Heart right ventricle (tissue), 16 donors: ENCODE results near the gene MTUS2. TPM values are rescaled to one million over a fixed set of nuclear protein-coding genes. Genes with fewer than 3 reads are reported as not detected.
"Not testable (repeated sequence)": the region's sequence is repeated elsewhere in the genome, so short reads cannot be mapped to it uniquely, and the experiment has no call there.

Experiments used
- ATAC-seq, 8 donors: fragments of 200-7000 bp; cut with Tn5 transposase; one replicate each; pipeline ENCODE4 v1.9.1; 2020; ENCODE audit warnings: mild to moderate bottlenecking in 8 of 8, moderate library complexity in 8 of 8, moderate number of reproducible peaks in 1 of 8
- DNase-seq, 2 donors: peaks; one replicate each; pipeline ENCODE4 v3.0.0-alpha.2; 2020
- H3K27ac ChIP-seq, 10 donors: fragments of 200-600 bp; sonication (generic) in 2 of 10; one replicate each; pipeline versions ENCODE4 v1.5.0 to v1.8.0; 2020 to 2022; ENCODE audit warnings: mild to moderate bottlenecking in 3 of 10
- H3K27me3 ChIP-seq, 7 donors: fragments of 200-600 bp; one replicate each; pipeline ENCODE4 v1.8.0; 2021 to 2022; ENCODE audit warnings: mild to moderate bottlenecking in 2 of 7
- H3K36me3 ChIP-seq, 9 donors: fragments of 200-600 bp; sonication (generic) in 1 of 9; one replicate each; pipeline versions ENCODE4 v1.5.0 to v1.8.0; 2020 to 2022; ENCODE audit warnings: mild to moderate bottlenecking in 2 of 9
- H3K4me1 ChIP-seq, 9 donors: fragments of 200-600 bp; sonication (generic) in 1 of 9; one replicate each; pipeline versions ENCODE4 v1.5.0 to v1.8.0; 2020 to 2022; ENCODE audit warnings: mild to moderate bottlenecking in 4 of 9
- H3K4me3 ChIP-seq, 10 donors: fragments of 200-600 bp; sonication (generic) in 2 of 10; one replicate each; pipeline versions ENCODE4 v1.5.0 to v1.8.0; 2020 to 2022; ENCODE audit warnings: mild to moderate bottlenecking in 7 of 10, moderate library complexity in 2 of 10
- H3K9me3 ChIP-seq, 11 donors: fragments of 200-600 bp in 10 of 11; sonication (generic) in 2 of 11; one replicate each; pipeline versions ENCODE4 v1.5.0 to v1.8.0; 2013 to 2022; ENCODE audit warnings: mild to moderate bottlenecking in 2 of 11, control low read depth in 1 of 11, moderate library complexity in 1 of 11
- CTCF ChIP-seq, 9 donors: fragments of 200-600 bp; sonication (generic) in 2 of 9; IDR thresholded peaks; one replicate each; pipeline versions ENCODE4 v1.5.0 to v1.8.0; 2021 to 2022; ENCODE audit warnings: antibody characterized with exemption in 9 of 9, mild to moderate bottlenecking in 5 of 9, moderate library complexity in 1 of 9
- WGBS, 2 donors: extraction: QIAGEN DNeasy Blood & Tissue Kit; methylation state at CpG; one replicate each; pipeline ENCODE4 v1.1.7; 2013; ENCODE audit warnings: inconsistent platforms in 1 of 2; 5-methylcytosine and 5-hydroxymethylcytosine counted together
- intact Hi-C, 10 donors: fragments of 100-400 bp; cut with DNase I; formaldehyde crosslinking; loops; one replicate each; pipeline versions ENCODE4 v1.11.1 to v1.14.2; 2022
- polyA plus RNA-seq, 2 donors: library from polyadenylated mRNA; stranded (reverse); fragments of 200-250 nt; gene quantifications; one replicate each; pipeline ENCODE4 v1.2.3, GENCODE V29; 2013
- total RNA-seq, 10 donors: library from RNA; stranded (reverse); fragmentation: NEBNext Ultra II Directional in 3 of 10; extraction: Animal tissue kit (Norgen Biotek cat#: 25700) in 3 of 10; gene quantifications; one replicate each; pipeline versions ENCODE4 v1.2.1 to v1.2.4, GENCODE V29; 2021 to 2023
- donor health status: Arrhythmogenic right ventricular cardiomyopathy.
- donor health status: ischemic (EF 13 %, LVEDD 7.1; RV severe dilation, severe dysfunction).
- donor health status: healthy with polysubstance abuse.
- donor health status: DM: no; HTN: yes; CAD: no.
- donor health status: DM: no; HTN: no; CAD: no.
- donor health status: ischemic (EF 25% LVEDD 6.9; RV normal size, moderate dysfunction).
- donor health status: ischemic (EF 25% LVEDD 5.7; RV mildly dilated, moderate dysfunction).
- donor health status: healthy.
- donor health status: DM: yes; HTN: yes; CAD: no.
- donor health status: Ischemic cardiomyopathy.
- donor health status: ischemic (EF 35%, LVEDD 5.7; RV mildly dilated, moderate dysfunction).
- donor health status: nonischemic (EF 11% LVEDD 7.7; RV severe dilation, severe dysfunction).
- donor health status: DM: yes; HTN: yes; CAD: no.
- donor health status: PGD.
- donor health status: ischemic (EF 29% LVEDD 5.4; RV normal size, mild dysfunction).
- donor health status: nonischemic (EF 23%, LVEDD 6.1; RV moderate dilation, normal function).

MTUS2 gene
- total and polyA plus RNA-seq, 12 donors: 18.7 to 159 (median 65.6) TPM

GRCh38 chr13:28981530-28981929, 161.4 kb downstream of the MTUS2 start:
- peaks cover 0 to 35% (median 6%) of the 10 kb centered on the region in 9 donors for H3K4me1 ChIP-seq
- H3K27ac ChIP-seq: no peak overlapping the region
- DNase-seq (peak; percentile 20 to 52), ATAC-seq (peak in 6 of 8 donors; percentile 71 to 88 (median 78))
- no peaks in the 10 kb centered on the region for H3K36me3 ChIP-seq
- TF ChIP-seq CTCF (IDR thresholded peaks at IDR 0.05): no peak
- H3K4me3 ChIP-seq: no peak overlapping the region
- H3K9me3 ChIP-seq: no peaks in the 10 kb centered on the region
- intact Hi-C loops: no loop called here
- no peaks in the 10 kb centered on the region for H3K27me3 ChIP-seq
- WGBS, 2 donors: 54 to 68% methylated on average over 9 of the region's 9 CpGs

- Histone ChIP-seq H3K36me3 (no peaks in the 10 kb centered on the region), H3K4me3 (no peak overlapping the region), H3K4me1 (peaks cover 0 to 35% (median 6%) of the 10 kb centered on the region in 9 donors), H3K27ac (no peak overlapping the region), H3K27me3 (no peaks in the 10 kb centered on the region), H3K9me3 (no peaks in the 10 kb centered on the region)
- DNase-seq (no peak), ATAC-seq (peak in 3 of 8 donors; percentile 22 to 74 (median 33))
- no peak for TF ChIP-seq CTCF (IDR thresholded peaks at IDR 0.05)
- intact Hi-C loops: no loop called here
- 19 to 26% methylated on average over 3 of the region's 3 CpGs for WGBS, 2 donors
Observed at GRCh38 chr13:28983641-28984040, 163.5 kb downstream of the MTUS2 start.

- no peak for ATAC-seq
- no peaks in the 10 kb centered on the region for H3K27me3 ChIP-seq
- H3K4me1 ChIP-seq: peaks cover 0 to 35% (median 6%) of the 10 kb centered on the region in 9 donors
- 54 to 68% methylated on average over 8 of the region's 8 CpGs for WGBS, 2 donors
- intact Hi-C loops: no loop called here
- DNase-seq: no peak
- no peak for TF ChIP-seq CTCF (IDR thresholded peaks at IDR 0.05)
- no peak overlapping the region for H3K4me3 ChIP-seq
- H3K36me3 ChIP-seq: no peaks in the 10 kb centered on the region
- no peak overlapping the region for H3K27ac ChIP-seq
- H3K9me3 ChIP-seq: no peaks in the 10 kb centered on the region
Observed at GRCh38 chr13:28984326-28984725, 164.2 kb downstream of the MTUS2 start.

- no peaks in the 10 kb centered on the region for H3K9me3 ChIP-seq
- H3K27me3 ChIP-seq: no peaks in the 10 kb centered on the region
- no peak for TF ChIP-seq CTCF (IDR thresholded peaks at IDR 0.05)
- H3K27ac ChIP-seq: no peak overlapping the region
- DNase-seq (no peak), ATAC-seq (peak in 2 of 8 donors; percentile 23 to 24)
- intact Hi-C loops: no loop called here
- no peak overlapping the region for H3K4me3 ChIP-seq
- WGBS, 2 donors: 33 to 40% methylated on average over 1 of the region's 1 CpG
- no peaks in the 10 kb centered on the region for H3K36me3 ChIP-seq
- H3K4me1 ChIP-seq: peaks cover 0 to 35% (median 6%) of the 10 kb centered on the region in 9 donors
Observed at GRCh38 chr13:28984825-28985224, 164.7 kb downstream of the MTUS2 start.

GRCh38 chr13:28990378-28990777, 170.2 kb downstream of the MTUS2 start:
- ATAC-seq, H3K27ac ChIP-seq, H3K36me3 ChIP-seq, DNase-seq, H3K4me1 ChIP-seq, H3K9me3 ChIP-seq, H3K4me3 ChIP-seq, H3K27me3 ChIP-seq, intact Hi-C loops: not testable (repeated sequence)
- WGBS, 2 donors: 76 to 80% methylated on average over 3 of the region's 3 CpGs
